HepG2 (cell line): ENCODE results near the gene THRSP. TPM values are rescaled to one million over a fixed set of nuclear protein-coding genes. Genes with fewer than 3 reads are reported as not detected.
A peak's percentile ranks its signal among the peaks of the same experiment; 100 is the strongest.

ENCODE experiments used
- ATF5 ChIP-seq: sonication (generic); formaldehyde crosslinking; IDR thresholded peaks from 2 replicates; pipeline ENCODE4 v1.4.0; 2020; ENCODE audit warnings: mild to moderate bottlenecking, low read depth, missing genetic modification reagents
- CBX1 ChIP-seq: IDR thresholded peaks from one replicate; pipeline ENCODE4 v1.6.1; 2016; ENCODE audit warnings: antibody characterized with exemption, low read depth
- EEA1 ChIP-seq: sonication (generic); formaldehyde crosslinking; IDR thresholded peaks from 2 replicates; pipeline ENCODE4 v1.5.1; 2020; ENCODE audit warnings: mild to moderate bottlenecking, missing genetic modification reagents, borderline replicate concordance
- FOXP4 ChIP-seq: sonication (generic); formaldehyde crosslinking; IDR thresholded peaks from 2 replicates; pipeline ENCODE4 v1.4.0; 2020; ENCODE audit warnings: missing genetic modification reagents
- HNF4A ChIP-seq: sonication (generic); formaldehyde crosslinking; IDR thresholded peaks from 2 replicates; pipeline ENCODE4 v1.4.0; 2020; ENCODE audit warnings: missing genetic modification reagents
- MYC ChIP-seq: sonication (generic); formaldehyde crosslinking; IDR thresholded peaks from 2 replicates; pipeline ENCODE4 v1.9.0; 2021; ENCODE audit warnings: missing genetic modification reagents, borderline replicate concordance
- NBN ChIP-seq: fragments of 450-650 bp; conservative IDR thresholded peaks from 2 replicates; pipeline ENCODE4 v1.6.1; 2017
- SNRNP70 ChIP-seq: fragments of 200-400 bp; formaldehyde crosslinking; IDR thresholded peaks from 2 replicates; pipeline ENCODE4 v1.6.1; 2017; ENCODE audit warnings: mild to moderate bottlenecking, low read depth, low read length, moderate library complexity
- TFDP1 ChIP-seq: IDR thresholded peaks from 2 replicates; pipeline ENCODE4 v1.6.1; 2016; ENCODE audit warnings: missing compliant biosample characterization, missing genetic modification reagents, borderline replicate concordance
- ZBTB1 ChIP-seq: sonication (generic); formaldehyde crosslinking; IDR thresholded peaks from 2 replicates; pipeline ENCODE4 v1.4.0; 2020; ENCODE audit warnings: missing genetic modification reagents, borderline replicate concordance
- ZBTB40 ChIP-seq, 2 experiments: fragments of 450-650 bp in 1 of 2; sonication (generic) in 1 of 2; formaldehyde crosslinking in 1 of 2; IDR thresholded peaks; 2 replicates each; pipeline versions ENCODE4 v1.6.1 to v1.8.0; 2016 to 2022; ENCODE audit warnings: antibody characterized with exemption in 1 of 2, mild to moderate bottlenecking in 1 of 2, missing genetic modification reagents in 1 of 2
- ZNF331 ChIP-seq: sonication (generic); formaldehyde crosslinking; IDR thresholded peaks from 2 replicates; pipeline ENCODE4 v1.4.0; 2020; ENCODE audit warnings: missing genetic modification reagents
- ZNF776 ChIP-seq: sonication (generic); formaldehyde crosslinking; IDR thresholded peaks from 2 replicates; pipeline ENCODE4 v1.4.0; 2020; ENCODE audit warnings: mild to moderate bottlenecking, missing genetic modification reagents
- ZNF790 ChIP-seq: sonication (generic); formaldehyde crosslinking; IDR thresholded peaks from 2 replicates; pipeline ENCODE4 v1.8.0; 2022; ENCODE audit warnings: missing genetic modification reagents, mild to moderate bottlenecking, borderline replicate concordance
- polyA plus RNA-seq, 8 experiments: library from polyadenylated mRNA; depleted of rRNA in 3 of 8; stranded (reverse) in 7 of 8; unstranded in 1 of 8; fragments of >200 nt; fragmentation: Illumina TruSeq in 4 of 8; extraction: Trizol in 4 of 8; gene quantifications; 2 replicates each; pipeline versions ENCODE4 v1.2.1 to v1.2.3, GENCODE V29; 2011 to 2016; ENCODE audit warnings: low read depth in 4 of 8, missing spikeins in 1 of 8, mixed read lengths in 1 of 8; ENCODE audit not compliant: insufficient read depth in 1 of 8
- total RNA-seq, 5 experiments: library from RNA; depleted of rRNA; stranded (reverse); fragments of >200 nt; fragmentation: Illumina TruSeq; extraction: Trizol; gene quantifications; 2 replicates each; pipeline ENCODE4 v1.2.3, GENCODE V29; 2016; ENCODE audit warnings: low read depth in 1 of 5

THRSP gene
- total and polyA plus RNA-seq, 2 of the 13 experiments (the other 11 are each of a cell fraction or from before 2014, with no cell fraction given) = 0.13 to 0.58 TPM

- TF ChIP-seq ZBTB40 (IDR thresholded peaks at IDR 0.05) (no peak), ZBTB40 (CRISPR knock-in tag; IDR thresholded peaks at IDR 0.05) (0 out of 2 replicates have a peak, but pooled peaks have one; percentile 26), EEA1 (peak; percentile 83; the same call in 1 of the 2 replicates), ZBTB1 (CRISPR knock-in tag) (no peak), ZNF790 (CRISPR knock-in tag) (peak; percentile 43; the same call in 1 of the 2 replicates), SNRNP70 (no peak), NBN (no peak), ATF5 (CRISPR knock-in tag) (no peak), MYC (CRISPR knock-in tag) (peak; percentile 40; the same call in 1 of the 2 replicates), HNF4A (CRISPR knock-in tag) (no peak), ZNF776 (CRISPR knock-in tag) (no peak; the same call in 1 of the 2 replicates), TFDP1 (CRISPR knock-in tag) (peak; percentile 83; the same call in 1 of the 2 replicates), FOXP4 (CRISPR knock-in tag) (peak; percentile 25; the same call in 1 of the 2 replicates), ZNF331 (peak; percentile 43; the same call in 1 of the 2 replicates), CBX1 (no peak)
These were observed 41.0 kb upstream of the THRSP start, which contains the start of gene KCTD14 (continued) for GRCh38 chr11:78022397-78023396.
